PFSK-1 (cell line): ENCODE data around the gene KLK10.

Experiments used
- FOXP2 ChIP-seq: optimal IDR thresholded peaks from 2 replicates; pipeline ENCODE3; 2011; ENCODE audit warnings: borderline replicate concordance, control low read depth, inconsistent platforms; ENCODE audit not compliant: insufficient read depth; ENCODE audit errors: extremely low read length, extremely low read depth
- POLR2AphosphoS5 ChIP-seq: IDR thresholded peaks from 2 replicates; pipeline ENCODE4 v1.6.1; 2012; ENCODE audit warnings: low read depth, mild to moderate bottlenecking, control low read depth, low read length, moderate library complexity
- REST ChIP-seq, 2 experiments: IDR thresholded peaks; 2 replicates each; pipeline versions ENCODE4 v1.6.1 to v1.8.0; 2011 to 2012; ENCODE audit warnings: low read depth in 2 of 2, low read length in 2 of 2, control low read depth in 1 of 2, inconsistent platforms in 1 of 2, mild to moderate bottlenecking in 1 of 2, moderate library complexity in 1 of 2; ENCODE audit not compliant: insufficient read depth in 1 of 2
- SIN3A ChIP-seq: IDR thresholded peaks from 2 replicates; pipeline ENCODE4 v1.6.1; 2012; ENCODE audit warnings: mild to moderate bottlenecking, low read length, moderate library complexity, borderline replicate concordance; ENCODE audit not compliant: insufficient read depth
- TAF1 ChIP-seq: IDR thresholded peaks from 2 replicates; pipeline ENCODE4 v1.6.1; 2012; ENCODE audit warnings: low read length, control low read depth, borderline replicate concordance; ENCODE audit not compliant: insufficient read depth

- TF ChIP-seq SIN3A = no peak
- TF ChIP-seq TAF1 = no peak
- no peak for TF ChIP-seq POLR2AphosphoS5
- no peak for TF ChIP-seq REST (IDR thresholded peaks at IDR 0.05; ENCODE audit: insufficient read depth in 1 of 2, low read depth in 2 of 2, low read length in 2 of 2)
- no peak for TF ChIP-seq FOXP2
These were observed 50.6 kb downstream of the KLK10 start for GRCh38 chr19:50968716-50969412.
